NCI-H2081 (cell line): Measurements from ENCODE around the gene NXPH4.
A peak's percentile ranks its signal among the peaks of the same experiment; 100 is the strongest.

ENCODE experiments used
- DNase-seq, 2 experiments: peaks; one replicate each; lab custom pipeline; 2025; lab: John Stamatoyannopoulos, UW

NXPH4 gene

GRCh38 chr12:57203791-57204190, 12.8 kb upstream of the NXPH4 start:
- no peak for DNase-seq

DNA sequence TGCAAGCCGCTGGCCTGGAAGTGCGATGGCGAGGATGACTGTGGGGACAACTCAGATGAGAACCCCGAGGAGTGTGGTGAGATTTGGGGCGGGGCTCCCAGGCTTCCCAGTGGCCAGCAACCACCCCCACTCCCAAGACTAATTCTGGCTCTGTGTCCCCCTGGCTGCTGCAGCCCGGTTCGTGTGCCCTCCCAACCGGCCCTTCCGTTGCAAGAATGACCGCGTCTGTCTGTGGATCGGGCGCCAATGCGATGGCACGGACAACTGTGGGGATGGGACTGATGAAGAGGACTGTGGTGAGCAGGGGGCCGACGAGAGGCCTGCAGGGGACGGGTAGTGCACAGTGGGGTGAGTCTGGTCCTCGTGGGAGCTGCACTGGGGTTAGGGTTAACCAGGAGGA, 12.1 kb upstream of the NXPH4 start:
- no peak for DNase-seq

GRCh38 chr12:57205186-57205585, 11.4 kb upstream of the NXPH4 start:
- no peak for DNase-seq

DNA sequence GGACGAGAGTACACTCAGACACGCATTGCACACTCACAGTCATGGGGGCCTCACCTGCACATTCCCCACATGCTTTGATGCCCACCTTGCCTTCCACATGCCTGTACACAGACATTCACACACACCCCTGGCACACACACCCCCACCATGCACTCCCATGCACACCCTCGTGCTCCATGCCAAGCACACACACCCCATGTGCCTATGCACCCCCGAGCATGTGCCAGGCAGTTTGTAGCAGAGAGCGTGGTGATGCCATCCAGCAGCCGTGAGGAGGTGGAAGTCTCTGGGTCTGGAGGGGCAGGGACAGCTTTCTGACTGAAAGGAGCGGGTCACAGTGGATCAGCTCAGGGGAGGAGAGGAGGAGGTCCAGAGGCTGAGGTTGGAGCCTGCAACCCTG, 10.7 kb upstream of the NXPH4 start:
- no peak for DNase-seq

- DNase-seq = no peak
Observed at GRCh38 chr12:57207731-57208630, 8.6 kb upstream of the NXPH4 start.

- no peak for DNase-seq
Observed at GRCh38 chr12:57208631-57209282, 7.8 kb upstream of the NXPH4 start.

GRCh38 chr12:57209916-57210315, 6.7 kb upstream of the NXPH4 start:
- DNase-seq = no peak

GRCh38 chr12:57210461-57210860, 6.1 kb upstream of the NXPH4 start:
- no peak for DNase-seq

DNA sequence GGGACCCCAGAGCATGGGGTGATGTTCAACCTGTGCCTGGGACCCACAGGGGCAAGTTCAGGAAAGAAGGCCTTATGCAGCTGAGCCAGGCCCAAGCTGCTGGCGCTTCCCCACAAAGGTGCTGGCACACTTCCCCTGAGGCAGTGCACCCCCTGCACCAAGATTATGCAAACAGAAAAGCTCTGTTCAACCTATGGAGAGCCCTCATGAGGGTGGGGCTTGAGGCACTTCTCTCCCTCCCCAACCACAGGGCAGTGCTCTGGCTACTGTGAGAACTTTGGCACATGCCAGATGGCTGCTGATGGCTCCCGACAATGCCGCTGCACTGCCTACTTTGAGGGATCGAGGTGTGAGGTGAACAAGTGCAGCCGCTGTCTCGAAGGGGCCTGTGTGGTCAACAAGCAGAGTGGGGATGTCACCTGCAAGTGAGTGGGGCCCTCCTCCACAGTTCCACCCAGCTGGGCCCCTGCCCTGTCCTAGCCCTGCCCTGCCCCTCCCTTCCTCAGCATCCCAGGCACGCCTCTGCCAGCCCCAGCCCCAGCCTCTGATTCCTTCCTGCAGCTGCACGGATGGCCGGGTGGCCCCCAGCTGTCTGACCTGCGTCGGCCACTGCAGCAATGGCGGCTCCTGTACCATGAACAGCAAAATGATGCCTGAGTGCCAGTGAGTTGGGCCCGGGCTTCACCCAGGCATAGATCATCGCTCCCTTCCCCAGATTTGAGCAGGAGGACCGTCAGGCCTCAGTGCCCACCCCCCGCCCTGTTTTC, 5.5 kb upstream of the NXPH4 start:
- no peak for DNase-seq

DNA sequence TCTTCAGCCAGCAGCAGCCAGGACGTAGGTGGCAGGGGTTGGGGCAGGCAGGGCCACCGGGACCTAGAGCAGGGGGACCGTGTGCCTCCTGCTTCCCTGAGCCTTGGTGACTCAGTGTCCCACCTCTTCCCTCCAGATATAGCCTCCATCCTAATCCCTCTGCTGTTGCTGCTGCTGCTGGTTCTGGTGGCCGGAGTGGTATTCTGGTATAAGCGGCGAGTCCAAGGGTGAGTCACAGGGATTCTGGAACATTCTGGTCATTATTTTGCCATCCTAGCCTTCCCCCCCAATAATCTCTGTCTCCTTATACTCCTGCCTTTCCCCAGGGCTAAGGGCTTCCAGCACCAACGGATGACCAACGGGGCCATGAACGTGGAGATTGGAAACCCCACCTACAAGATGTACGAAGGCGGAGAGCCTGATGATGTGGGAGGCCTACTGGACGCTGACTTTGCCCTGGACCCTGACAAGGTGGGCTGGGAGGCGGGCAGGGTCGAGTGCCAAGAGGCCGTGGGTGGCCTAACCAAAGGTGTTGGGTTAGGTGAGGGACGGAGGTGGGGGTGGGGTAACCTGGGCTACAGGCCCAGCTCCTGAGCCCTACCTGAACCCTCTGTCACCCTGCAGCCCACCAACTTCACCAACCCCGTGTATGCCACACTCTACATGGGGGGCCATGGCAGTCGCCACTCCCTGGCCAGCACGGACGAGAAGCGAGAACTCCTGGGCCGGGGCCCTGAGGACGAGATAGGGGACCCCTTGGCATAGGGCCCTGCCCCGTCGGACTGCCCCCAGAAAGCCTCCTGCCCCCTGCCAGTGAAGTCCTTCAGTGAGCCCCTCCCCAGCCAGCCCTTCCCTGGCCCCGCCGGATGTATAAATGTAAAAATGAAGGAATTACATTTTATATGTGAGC, 4.5 kb upstream of the NXPH4 start:
- no peak for DNase-seq

DNA sequence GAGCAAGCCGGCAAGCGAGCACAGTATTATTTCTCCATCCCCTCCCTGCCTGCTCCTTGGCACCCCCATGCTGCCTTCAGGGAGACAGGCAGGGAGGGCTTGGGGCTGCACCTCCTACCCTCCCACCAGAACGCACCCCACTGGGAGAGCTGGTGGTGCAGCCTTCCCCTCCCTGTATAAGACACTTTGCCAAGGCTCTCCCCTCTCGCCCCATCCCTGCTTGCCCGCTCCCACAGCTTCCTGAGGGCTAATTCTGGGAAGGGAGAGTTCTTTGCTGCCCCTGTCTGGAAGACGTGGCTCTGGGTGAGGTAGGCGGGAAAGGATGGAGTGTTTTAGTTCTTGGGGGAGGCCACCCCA, 3.9 kb upstream of the NXPH4 start:
- DNase-seq = no peak

DNA sequence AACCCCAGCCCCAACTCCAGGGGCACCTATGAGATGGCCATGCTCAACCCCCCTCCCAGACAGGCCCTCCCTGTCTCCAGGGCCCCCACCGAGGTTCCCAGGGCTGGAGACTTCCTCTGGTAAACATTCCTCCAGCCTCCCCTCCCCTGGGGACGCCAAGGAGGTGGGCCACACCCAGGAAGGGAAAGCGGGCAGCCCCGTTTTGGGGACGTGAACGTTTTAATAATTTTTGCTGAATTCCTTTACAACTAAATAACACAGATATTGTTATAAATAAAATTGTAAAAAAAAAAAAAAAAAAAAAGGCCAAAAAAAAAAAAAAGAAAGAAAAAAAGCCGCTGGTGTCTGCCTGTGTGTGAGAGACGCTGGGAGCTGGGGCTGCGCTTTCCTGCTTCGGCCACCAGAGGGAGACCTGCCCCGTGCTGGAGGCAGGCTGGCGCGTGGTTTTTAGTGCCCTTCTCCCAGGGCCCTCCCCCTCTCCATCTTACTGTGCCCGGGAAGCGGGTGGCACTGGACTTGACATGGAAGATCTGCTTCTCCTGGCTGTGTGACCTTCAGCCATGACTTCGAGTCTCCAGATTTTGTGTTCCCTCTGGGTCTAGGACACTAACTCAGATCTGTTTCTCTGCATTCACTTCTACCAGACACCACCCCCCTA, 3.4 kb upstream of the NXPH4 start:
- DNase-seq = peak; percentile 77 to 80

GRCh38 chr12:57213763-57214397, 2.7 kb upstream of the NXPH4 start:
- DNase-seq = no peak

- peak; percentile 64 to 69 for DNase-seq
Observed at GRCh38 chr12:57214398-57214781, 2.2 kb upstream of the NXPH4 start.

DNA sequence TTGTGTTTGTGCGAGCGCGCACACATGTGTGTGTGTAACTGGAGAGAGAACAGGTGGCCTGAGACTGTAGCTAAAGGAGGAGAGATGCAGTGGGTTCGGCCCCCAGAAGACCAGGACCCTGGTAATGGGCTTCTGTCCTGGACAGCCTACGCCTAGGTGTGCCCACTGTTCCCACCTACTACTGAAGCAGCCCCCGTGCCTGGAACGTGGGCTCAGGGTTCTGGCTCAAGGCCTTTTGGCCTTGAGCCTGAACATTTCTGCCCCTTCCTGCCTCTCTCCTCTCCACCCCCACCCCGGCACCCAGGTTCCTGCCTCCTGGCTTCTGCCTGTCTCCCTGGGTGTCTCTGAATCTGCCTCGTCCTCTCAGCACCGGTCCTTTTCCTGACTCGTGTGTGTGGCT, 1.5 kb upstream of the NXPH4 start:
- no peak for DNase-seq

DNA sequence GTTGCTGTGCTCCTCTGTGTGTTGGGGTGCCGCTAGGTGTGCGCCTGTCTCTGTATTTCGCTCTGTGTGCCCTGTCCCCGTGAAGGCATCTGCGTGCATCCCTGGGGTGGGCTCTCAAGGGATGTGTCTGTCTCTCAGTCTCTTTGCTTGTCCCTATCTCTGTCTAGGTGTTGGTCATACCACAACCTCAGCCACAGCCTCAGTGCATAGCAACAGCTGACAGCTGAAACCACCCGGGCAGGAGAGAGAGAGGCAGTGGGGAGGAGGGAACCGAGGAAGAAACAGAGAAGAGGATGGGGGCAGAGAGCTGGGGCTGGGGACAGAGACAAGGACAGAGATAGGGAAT, 953 bp upstream of the NXPH4 start:
- no peak for DNase-seq

GRCh38 chr12:57216921-57217879, 606 bp downstream of the NXPH4 start:
- DNase-seq = no peak

- DNase-seq = no peak
Observed at GRCh38 chr12:57218030-57218853, 1.6 kb downstream of the NXPH4 start.
